GM18502 (cell line): Measurements from ENCODE around the gene TRAPPC8.
A peak's percentile ranks its signal among the peaks of the same experiment; 100 is the strongest.
"Not testable (repeated sequence)": the region's sequence is repeated elsewhere in the genome, so short reads cannot be mapped to it uniquely, and the experiment has no call there.

Experiments used
- ATAC-seq: cut with Tn5 transposase; IDR thresholded peaks from one replicate; pipeline ENCODE4 v1.9.1; 2021; ENCODE audit warnings: mild to moderate bottlenecking; ENCODE audit not compliant: unreplicated experiment, poor library complexity

The TRAPPC8 gene

DNA sequence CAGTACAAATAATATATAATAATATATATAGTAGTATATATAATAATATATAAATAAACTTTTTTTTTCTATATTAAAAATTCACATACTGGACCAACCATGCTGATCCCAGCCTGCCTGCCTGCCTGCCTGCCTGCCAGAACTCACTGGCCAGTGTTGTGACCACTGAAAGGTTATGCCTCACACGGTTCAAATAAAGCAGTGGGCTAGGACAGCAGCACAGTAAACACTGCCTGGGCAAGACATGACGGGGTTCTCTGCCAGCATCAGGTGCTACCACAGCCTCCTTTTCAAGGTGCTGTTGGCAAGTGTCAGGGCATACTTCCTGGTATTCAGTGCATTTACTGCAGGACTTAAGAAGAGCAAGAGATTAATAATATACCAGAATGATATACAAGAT lies 67.6 kb downstream of the TRAPPC8 start:
- no peak for ATAC-seq

GRCh38 chr18:31863103-31863502 lies 79.8 kb downstream of the TRAPPC8 start:
- no peak for ATAC-seq

GRCh38 chr18:31860488-31860887 lies 82.4 kb downstream of the TRAPPC8 start:
- ATAC-seq: no peak

GRCh38 chr18:31857526-31858106 lies 85.3 kb downstream of the TRAPPC8 start:
- ATAC-seq: no peak

DNA sequence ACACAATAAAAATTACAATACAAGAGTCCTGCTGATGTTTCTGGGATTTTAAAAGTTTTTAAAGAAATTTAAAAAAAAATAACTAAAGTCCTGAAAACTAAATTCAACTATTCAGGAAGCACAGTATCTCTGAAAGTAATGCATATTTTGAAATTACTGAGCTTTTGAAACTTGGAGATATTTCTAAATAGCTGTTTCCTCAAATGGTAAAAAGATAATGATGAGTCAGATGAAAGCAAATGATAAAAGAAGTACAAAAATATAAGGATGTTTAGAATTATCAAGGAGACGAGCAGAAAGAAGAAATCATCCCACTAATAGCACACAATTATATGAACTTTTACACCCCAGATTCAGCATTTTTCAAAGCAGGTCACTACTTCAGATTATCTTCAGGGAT lies 92.1 kb downstream of the TRAPPC8 start:
- ATAC-seq: no peak

DNA sequence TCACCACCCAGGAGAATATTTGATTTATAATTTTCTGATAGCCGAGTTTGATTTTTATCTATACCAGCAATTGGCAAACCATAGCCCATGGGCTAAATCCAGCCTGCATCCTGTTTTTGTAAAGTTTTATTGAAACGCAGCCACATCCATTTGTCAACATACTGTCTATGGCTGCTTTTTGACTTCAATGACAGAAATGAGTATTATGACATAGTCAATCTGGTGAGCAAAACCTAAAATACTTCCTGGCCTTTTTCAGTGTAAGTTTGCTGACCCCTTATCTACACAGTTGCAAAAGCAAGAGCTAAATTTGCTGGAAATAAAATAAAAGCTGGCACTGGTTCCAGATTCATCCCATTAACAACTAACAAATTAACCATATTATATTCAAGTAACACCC lies 102.4 kb downstream of the TRAPPC8 start:
- no peak for ATAC-seq

GRCh38 chr18:31837879-31838278 lies 105.0 kb downstream of the TRAPPC8 start:
- no peak for ATAC-seq

GRCh38 chr18:31835528-31836133 lies 107.3 kb downstream of the TRAPPC8 start:
- no peak for ATAC-seq

DNA sequence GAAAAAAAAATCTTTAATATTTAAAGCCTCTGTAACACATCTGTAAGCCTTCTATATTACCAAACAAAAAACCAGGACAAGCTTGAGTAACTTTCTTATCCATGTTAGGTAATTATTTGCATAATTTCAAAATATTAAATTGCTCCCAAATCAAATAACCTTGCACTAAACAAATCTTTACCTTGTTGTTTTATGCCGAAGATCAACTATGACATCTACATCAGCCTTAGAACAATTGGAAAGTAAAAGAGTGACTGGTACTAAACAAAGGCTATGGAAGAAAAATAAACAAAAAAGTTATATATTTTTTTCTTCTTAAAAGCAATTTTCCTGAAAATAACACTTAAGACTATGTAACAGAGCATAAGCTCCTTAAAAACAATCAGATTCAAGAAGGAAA lies 111.0 kb downstream of the TRAPPC8 start:
- no peak for ATAC-seq

DNA sequence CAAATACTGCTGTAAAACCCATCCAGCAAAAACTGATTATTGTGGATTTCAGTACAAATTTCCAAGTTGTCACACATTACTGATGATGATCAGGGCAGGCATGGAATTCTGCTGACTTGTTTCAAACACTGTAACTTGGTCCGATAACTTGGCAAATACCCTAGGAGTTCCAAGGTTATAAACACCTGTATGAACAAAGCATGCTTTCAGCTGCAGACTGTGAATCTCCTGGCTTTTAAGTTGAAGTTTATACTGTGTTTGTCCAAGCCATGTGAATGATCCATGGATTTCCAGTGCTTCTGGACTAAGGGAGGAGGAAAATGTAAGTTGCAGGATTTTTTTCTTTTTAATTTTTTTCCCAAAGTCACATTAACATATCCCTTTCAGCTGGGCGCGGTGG lies 112.2 kb downstream of the TRAPPC8 start:
- no peak for ATAC-seq

DNA sequence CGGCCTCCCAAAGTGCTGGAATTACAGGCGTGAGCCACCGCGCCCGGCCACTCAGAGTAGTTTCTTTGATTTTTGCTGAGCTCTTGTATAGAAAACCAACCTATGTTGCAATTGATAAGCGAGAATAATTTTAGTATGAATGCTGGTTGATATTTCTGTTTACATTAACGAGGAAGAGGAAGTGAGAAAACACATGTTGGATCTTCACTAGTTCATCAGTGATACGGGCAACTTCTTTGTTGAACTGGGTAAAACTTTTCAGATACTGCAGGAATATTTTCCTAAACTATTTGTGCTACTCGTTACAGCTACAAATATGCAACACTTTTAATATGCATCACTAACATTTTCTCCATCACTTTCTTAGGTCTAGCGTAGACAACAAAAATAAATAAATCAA lies 114.3 kb downstream of the TRAPPC8 start:
- no peak for ATAC-seq

DNA sequence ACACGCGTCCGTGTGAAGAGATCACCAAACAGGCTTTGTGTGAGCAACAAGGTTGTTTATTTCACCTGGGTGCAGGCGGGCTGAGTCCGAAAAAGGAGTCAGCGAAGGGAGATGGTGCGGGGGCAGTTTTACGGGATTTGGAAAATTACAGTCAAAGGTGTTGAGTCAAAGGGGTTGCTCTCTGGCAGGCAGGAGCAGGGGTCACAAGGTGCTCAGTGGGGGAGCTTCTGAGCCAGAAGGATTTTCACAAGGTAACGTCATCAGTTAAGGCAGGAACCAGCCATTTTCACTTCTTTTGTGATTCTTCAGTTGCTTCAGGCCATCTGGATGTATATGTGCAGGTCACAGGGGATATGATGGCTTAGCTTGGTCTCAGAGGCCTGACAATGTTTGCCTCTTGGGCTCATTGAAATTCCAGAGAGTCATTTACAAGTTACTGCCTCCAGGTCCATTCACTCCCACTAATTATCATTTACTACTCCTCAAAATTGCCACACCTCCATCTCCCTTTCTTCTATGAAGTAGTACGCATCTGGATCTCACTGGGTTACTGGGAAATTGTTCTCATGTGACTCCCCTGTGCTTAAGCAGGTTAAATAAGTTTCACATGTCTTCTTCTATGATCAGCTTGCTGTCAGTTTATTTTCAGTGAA lies 116.1 kb downstream of the TRAPPC8 start:
- not testable (repeated sequence) for ATAC-seq

DNA sequence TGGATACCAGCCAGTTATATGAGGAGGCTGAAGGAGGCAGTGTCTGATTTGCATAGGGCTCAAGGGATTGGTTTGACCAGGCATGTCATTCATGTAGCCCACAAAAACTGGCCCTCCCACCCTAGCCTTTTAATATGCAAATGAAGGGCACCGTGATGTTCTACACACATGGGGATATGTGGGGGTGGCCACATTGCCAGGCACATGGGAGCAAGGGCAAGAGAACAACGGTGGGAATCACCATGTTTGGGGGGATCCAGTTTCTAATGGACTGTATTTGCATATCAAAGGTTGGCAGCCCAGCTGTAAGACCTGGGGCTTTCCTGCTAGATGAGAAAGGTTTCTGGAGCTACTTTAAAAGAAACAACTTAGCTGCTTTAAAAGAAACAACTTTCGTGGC lies 117.2 kb downstream of the TRAPPC8 start:
- ATAC-seq: no peak

- no peak for ATAC-seq
Measured at GRCh38 chr18:31821545-31822171, 121.3 kb downstream of the TRAPPC8 start.

DNA sequence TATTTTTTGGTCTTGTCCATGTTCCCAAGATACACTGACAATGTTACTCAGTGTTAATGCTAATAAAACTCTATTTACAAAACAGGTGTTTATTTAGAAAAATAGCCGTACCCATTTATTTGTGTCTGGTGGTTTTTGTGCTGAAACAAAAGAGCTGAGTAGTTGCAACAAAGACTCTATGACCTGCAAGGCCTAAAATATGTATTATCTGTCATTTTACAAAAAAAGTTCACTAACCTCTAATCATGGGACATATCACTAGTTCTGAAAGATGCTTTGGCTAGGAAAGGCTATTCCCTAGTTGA lies 123.1 kb downstream of the TRAPPC8 start:
- peak; percentile 10 for ATAC-seq

DNA sequence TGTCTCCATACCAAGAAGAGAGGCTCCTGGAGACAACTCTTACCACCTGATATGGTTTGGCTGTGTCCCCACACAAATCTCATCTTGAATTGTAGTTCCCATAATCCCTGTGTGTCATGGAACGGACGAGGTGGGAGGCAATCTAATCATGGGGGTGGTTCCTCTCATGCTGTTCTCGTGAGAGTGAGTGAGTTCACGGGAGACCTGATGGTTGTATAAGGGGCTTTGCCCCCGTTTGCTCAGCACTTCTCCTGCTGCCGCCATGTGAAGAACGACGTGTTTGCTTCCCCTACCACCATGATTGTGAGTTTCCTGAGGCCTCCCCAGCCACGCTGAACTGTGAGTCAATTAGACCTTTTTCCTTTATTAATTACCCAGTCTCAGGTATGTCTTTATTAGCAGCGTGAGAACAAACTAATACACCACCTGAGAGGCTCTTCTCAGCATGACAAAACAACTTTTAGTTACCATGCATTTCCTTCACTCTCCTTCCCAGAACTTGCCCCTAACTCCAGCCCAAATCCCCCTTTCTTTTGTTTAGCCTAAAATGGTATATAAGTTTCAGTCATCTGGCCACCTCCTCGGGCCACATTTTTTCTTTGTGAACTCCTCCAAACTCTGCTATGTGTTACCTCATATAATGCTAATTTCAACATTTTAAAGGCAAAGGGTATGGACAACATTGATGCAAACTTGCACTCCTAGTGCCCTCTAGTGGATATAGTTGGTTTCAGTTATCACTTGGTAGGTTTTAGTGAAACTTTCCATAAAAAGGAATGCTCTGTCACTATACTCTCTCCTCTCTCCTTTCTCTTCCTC lies 123.6 kb downstream of the TRAPPC8 start:
- peak; percentile 87 for ATAC-seq

- no peak for ATAC-seq
Measured at GRCh38 chr18:31814132-31814531, 128.8 kb downstream of the TRAPPC8 start.

GRCh38 chr18:31810336-31811130 lies 132.4 kb downstream of the TRAPPC8 start:
- not testable (repeated sequence) for ATAC-seq

DNA sequence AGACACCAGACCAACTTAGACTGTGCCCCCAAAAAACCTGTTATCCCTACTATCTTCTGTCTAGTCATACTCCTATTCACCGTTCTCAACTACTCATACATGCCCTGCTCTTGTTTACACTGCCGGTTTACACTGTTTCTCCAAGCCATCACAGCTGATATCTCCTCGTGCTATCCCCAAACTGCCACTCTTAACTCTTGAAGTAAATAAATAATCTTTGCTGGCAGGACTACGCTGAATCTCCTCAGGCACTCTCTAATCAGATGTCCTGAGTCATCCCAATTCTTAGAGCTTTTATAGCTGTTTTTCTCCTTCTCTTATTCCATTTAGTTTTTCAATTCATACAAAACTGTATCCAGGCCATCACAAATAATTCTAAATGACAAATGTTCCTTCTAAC lies 133.9 kb downstream of the TRAPPC8 start:
- not testable (repeated sequence) for ATAC-seq

GRCh38 chr18:31801078-31801477 lies 141.8 kb downstream of the TRAPPC8 start:
- no peak for ATAC-seq
